NCI-H1092 treated with DMSO at 0.1 percent for 48 hours (cell line): ENCODE measurements around the gene ANKLE1.
"Not testable (repeated sequence)": the region's sequence is repeated elsewhere in the genome, so short reads cannot be mapped to it uniquely, and the experiment has no call there.

ENCODE experiments used
- DNase-seq: peaks from one replicate; lab custom pipeline; 2025; lab: John Stamatoyannopoulos, UW

Gene ANKLE1

DNA sequence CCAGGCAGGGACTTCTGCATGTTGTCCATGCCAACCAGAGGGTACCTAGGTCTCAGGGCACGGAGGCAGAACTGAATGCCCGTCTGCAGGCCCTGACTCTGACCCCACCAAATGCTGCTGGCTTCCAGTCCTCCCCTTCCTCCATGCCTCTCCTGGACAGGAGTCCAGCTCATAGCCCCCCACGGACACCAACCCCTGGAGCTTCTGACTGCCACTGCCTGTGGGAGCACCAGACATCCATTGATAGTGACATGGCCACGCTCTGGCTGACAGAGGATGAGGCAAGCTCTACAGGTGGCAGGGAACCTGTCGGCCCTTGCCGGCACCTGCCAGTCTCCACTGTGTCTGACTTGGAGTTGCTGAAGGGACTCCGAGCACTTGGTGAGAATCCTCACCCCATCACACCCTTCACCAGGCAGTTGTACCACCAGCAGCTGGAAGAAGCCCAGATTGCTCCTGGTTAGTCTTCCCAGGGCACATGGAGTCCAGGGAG, 1.8 kb downstream of the ANKLE1 start:
- no peak for DNase-seq

DNA sequence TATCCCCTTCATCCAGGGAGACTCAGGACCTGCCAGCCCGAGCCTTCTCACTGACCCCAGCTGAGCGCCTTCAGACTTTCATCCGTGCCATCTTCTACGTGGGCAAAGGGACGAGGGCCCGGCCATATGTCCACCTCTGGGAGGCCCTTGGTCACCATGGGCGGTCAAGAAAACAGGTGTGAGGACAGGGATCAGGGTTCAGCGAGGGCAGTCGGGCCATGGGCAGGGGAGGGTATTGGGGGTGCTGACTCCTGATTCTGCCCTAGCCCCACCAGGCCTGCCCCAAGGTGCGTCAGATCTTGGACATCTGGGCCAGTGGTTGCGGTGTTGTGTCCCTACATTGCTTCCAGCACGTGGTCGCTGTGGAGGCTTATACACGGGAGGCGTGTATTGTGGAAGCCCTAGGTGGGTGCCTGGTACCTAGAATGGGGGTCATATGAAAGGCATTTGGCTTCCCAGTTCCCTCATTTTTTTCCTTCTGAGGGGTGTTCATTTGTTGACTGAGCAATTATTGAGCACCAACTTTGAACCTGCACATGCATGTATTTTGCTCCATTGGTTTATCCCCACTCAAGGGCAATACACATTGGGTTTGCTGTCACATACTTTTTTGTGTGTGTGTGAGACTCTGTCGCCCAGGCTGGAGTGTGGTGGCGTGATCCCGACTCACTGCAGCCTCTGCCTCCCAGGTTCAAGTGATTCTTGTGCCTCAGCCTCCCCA, 3.9 kb downstream of the ANKLE1 start:
- no peak for DNase-seq

DNA sequence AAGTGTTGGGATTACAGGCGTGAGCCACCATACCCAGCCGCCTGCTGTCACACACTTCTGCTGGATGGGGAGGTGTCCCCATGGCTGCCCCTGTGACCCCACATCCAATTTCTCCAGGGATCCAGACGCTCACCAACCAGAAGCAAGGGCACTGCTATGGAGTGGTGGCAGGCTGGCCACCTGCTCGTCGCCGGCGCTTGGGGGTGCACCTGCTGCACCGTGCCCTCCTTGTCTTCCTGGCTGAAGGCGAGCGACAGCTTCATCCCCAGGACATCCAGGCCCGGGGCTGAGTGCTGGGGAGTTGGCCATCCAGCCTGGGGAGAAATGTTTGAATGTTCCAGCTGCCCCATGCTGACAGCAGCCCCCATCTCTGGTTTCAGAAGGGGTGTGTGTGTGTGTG, 4.6 kb downstream of the ANKLE1 start:
- DNase-seq = no peak

DNA sequence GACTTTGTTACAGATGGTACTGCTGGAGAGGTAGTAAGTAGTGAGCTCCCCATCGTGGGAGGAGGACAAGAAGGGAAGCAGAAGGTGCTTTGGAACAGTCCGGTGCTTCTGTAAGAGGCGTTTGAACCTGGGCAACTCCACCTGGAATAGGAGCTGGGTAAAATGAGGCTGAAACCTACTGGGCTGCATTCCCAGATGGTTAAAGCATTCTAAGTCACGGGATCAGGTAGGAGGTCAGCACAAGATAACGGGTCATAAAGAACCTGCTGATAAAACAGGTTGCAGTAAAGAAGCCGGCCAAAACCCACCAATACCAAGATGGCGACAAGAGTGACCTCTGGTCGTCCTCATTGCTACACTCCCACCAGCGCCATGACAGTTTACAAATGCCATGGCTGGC, 5.1 kb downstream of the ANKLE1 start:
- DNase-seq = no peak

DNA sequence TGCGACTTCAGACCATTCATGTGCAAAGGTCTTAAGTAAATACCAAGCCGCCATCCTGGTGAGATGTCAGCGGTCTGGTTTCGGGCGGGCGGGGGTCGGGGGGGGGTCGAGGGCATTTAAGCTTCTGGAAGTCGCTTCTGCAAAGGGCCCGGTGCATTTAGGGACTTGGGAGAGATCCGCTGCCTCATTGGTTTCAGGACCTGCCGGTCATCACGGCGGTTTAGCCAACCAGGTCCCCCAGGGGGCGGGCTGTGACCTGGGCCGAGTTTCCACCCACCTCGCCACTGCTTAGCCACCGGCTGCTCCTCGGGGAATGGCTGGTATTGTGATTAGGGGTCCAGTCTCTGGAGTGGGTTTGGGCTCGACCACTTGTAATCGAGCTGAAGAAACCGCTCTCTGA, 7.8 kb downstream of the ANKLE1 start:
- DNase-seq = no peak

DNA sequence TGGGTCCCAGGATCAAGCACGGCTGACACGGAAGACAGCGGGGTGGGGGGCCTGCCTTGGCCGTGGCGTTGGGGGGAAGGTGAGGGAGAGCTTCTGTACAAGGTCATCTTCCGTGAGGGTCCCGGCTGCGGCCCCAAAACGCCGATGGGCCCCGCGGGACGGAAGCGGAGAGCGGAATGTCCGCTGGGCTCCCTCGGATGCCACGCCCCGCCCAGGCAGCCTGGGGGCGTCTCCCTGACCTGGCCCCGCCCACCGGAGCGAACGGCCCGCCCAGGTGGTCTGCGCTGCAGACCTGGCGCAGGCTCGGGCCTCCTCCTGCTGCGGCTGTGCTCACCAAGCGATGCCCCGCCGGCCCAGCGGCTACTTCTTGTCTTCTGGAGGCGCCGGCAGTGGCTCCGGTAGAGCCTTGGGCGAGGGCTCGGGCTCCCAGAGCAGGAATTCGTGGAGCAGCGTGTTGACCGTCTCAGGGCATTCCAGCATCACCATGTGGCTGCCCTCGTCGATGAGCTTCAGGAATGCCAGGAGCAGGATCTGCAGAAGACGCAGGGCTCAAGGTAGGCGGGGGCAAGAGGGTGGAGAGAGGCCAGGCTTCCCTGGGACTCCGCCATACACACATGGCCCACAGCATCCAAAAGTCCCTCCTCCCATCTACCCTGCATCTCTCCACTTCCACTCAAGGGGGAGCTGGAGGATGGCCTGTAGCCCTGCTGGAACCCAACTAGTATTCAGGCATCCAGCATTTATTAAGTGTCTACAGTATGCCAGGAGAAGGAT, 10.8 kb downstream of the ANKLE1 start:
- DNase-seq = no peak

DNA sequence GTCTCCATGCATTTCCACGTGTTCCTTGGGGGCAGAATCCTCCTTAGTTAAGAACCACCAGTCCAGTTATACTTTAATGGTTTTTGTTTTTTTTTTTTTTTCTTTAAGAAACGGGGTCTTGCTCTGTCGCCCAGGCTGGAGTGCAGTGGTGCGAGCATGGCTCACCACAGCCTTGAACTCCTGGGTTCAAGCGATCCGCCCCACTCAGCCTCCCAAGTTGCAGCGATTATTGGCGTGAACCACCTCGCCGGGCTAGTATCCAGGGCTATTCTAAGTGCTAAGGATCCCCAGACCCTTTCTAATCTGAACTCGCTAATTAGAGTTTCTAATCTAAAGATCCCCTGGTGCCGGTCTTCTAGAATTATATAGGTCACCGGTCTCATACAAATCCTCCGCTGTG, 11.9 kb downstream of the ANKLE1 start:
- no peak for DNase-seq

DNA sequence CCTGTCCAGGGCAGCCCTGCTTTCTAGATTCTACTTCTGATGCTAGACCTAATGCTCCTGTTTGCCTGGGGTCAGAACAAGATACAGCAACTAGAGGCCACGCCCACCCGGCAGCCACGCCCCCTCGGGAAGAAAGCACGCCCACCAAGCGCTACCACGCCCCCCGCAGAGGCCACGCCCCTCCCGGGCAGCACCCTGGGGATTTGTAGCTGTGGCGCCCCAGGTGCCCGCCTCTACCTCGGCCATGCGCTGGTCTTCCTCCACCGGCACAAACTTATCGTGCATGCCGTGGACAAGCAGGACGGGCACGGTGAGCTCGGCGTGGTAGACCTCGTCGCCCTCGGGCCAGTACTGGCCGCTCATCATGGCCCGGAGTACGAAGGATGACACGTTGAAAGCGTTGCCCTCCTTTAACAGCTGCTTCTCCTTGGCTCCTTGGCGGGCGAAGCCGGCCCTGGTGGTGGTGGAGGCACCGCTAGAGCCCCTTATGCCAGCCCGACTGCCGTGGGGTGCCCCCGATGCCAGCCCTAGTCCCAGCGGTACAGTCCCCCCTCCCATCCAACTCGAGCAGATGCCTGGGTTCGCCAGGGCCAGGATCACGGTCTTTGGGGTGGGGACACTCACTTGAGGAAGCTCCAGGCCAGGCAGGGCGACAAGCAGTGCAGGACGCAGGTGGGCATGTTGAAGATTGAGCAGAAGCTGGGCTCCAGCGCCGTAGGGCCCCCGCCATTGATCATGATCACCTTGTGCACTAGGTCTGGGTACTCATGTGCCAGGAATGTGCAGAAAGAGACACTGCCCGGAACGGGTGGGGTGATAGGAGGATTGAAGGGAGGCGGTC, 12.6 kb downstream of the ANKLE1 start:
- DNase-seq = no peak

DNA sequence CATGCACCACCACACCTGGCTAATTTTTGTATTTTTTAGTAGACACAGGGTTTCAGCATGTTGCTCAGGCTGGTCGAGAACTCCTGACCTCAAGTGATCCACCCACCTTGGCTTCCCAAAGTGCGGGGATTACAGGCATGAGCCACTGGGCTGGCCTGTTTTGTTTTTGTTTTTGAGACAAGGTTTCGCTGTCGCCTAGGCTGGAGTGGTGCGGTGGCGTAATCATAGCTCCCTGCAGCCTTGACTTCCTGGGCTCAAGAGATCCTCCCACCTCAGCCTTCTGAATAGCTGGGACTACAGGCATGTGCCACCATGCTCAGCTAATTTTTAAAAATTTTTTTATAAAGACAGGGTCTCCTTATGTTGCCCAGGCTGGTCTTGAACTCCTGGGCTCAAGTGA, 13.8 kb downstream of the ANKLE1 start:
- DNase-seq = not testable (repeated sequence)

DNA sequence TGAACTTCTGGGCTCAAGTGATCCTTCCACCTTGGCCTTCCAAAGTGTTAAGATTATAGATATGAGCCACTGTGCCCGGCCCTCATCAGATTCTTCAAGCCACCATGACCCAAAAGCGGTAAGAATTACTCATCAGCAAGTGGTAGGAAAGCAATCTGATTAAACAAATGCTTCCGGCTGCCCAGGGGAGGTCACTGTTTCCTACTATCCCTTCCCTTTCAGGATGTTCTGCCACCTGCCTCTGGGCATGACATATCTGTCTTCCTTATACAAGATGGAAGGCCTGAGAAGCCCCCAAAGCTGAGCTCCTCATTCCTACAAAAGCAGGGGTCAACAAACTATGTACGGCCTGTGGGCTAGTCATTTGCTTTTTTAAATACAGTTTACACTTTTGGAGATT, 14.6 kb downstream of the ANKLE1 start:
- no peak for DNase-seq

DNA sequence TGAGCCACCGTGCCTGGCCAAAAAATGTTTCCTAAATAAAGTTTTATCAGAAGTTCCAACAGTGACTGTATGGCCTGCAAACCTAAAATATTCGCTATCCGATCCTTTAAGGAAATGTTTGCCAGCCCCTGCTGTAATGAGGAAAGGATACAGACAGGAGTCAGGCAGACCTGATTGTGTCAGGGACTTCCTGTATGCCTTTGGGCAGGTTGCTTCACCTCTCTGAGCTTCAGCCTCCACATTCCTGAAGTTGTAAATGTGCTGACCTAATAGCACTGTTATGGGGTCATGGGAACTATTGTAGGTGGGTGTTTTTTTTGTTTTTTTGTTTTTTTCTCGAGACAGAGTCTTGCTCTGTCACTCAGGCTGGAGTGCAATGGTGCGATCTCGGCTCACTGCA, 15.3 kb downstream of the ANKLE1 start:
- DNase-seq = no peak

DNA sequence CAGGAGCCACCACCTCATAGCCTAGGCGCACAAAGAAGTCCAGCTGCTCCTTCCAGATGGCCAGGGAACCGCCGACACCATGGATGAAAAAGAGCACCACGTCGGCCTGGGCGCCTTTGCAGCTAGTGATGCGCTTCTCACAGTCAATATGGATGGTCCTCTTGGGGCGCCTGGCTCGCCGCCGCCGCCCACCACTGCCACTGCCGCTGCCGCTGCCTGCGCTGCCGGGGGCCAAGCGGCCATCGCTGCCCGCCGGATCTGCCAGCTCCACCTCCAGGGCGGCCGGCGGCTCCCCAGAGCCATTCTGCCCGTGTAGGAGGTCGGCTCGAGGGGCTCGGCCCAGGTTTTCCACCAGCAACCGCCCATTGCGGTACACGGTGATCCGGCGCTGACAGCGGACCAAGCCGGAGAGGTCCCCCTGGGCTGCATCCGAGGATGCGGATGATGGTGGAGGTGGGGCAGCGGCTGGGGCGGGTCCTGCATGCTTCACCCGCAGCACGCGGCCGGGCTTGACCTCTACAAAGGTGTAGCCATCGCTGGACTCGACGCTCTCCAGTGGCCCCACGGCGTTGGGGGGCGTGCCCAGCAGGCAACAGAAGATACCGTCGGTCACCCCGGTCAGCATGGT, 19.4 kb downstream of the ANKLE1 start:
- DNase-seq = no peak

DNA sequence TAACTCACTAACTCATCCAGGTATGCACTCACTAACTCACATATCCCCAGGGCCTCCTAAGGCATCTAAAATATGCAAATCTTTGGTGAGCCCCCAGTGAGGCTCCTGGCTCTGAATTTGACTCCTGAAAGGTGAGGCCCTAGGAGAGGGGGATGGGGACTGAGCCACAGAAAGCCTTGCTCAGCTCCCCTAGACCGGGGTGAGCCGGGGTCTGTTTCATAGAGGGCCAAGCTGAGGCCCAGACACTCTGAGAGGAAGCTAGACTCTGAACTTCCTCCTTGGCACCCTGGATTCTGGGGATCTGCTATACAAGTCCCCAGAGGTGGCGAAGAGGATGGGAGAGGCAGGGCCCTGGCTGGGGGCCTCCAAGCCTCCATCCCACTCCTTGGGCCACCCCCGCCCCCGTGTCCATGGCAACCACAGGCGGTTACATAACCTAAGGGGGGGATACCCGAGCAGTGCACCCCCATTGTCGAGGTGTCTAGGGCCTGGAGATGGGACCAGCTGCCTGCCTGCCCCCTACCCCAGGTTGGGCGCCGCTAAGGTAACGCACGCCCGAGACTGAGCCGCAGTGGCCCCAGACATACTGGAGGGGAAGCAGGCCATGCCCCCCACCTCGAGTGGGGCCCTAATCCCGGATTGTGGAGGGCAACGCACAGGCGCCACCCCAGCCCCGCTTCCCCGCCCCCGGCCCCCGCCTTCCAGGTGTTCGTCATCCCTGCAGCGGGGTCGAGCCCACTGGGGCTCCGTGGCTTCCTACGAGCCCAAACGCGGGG, 20.9 kb downstream of the ANKLE1 start:
- DNase-seq = no peak

DNA sequence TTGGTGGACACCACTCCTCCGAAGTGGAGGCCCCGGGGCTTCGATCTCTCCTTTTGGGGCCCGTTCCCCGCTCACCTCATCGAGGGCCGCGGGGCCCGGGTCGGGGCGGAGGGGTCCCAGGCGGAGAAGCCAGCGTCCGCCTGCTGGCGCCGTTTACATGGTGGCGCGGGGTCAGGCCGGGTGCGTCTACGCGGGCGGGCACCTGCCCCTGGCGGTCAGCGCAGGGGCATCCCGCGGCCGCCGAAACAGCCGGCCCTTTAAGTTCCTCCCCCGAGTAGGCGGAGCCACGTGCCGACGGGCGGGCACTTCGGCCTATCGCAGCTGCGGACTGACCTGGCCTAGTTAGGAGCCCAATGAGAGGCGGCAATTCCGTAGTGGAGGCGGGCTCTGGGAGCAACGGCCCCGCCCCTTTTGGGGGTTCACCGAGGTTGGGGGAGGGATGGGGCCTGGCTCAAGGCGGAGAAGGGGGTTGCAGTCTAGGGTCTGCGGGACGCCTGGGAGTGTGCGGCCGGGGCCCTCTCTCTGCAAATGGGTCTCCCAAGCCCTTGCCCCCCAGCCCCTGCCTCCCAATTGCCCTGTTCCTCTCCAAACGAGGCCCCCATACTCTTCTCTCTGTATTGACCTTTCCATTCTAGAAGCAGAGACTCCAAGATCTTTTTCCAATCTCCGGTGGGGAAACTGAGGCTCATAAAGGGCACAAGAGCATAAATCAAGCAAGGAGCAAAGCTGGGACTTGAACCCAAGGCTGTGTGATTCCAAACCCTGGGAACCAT, 21.7 kb downstream of the ANKLE1 start, which contains the start of gene ABHD8:
ABHD8 (minus strand) TSS at position 259 of the 773 bp plus-strand sequence. CDS start 1,809 bp downstream, outside the sequence.
- DNase-seq = peak; percentile 93

DNA sequence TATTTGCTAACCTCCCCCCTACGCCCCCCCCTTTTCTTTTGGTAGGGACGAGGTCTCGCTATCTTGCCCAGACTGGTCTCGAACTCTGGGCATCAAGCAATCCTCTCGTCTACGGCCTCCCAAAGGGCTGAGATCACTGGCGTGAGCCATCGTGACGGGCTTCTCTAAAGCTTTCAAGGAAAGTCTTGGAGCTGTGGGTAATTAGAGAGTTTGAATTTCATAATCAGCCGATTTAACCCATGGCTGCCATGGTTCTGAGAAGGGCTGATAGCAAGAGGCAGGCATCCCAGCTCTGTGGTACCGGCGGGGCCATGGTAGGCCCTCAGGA, 22.2 kb downstream of the ANKLE1 start:
- no peak for DNase-seq

DNA sequence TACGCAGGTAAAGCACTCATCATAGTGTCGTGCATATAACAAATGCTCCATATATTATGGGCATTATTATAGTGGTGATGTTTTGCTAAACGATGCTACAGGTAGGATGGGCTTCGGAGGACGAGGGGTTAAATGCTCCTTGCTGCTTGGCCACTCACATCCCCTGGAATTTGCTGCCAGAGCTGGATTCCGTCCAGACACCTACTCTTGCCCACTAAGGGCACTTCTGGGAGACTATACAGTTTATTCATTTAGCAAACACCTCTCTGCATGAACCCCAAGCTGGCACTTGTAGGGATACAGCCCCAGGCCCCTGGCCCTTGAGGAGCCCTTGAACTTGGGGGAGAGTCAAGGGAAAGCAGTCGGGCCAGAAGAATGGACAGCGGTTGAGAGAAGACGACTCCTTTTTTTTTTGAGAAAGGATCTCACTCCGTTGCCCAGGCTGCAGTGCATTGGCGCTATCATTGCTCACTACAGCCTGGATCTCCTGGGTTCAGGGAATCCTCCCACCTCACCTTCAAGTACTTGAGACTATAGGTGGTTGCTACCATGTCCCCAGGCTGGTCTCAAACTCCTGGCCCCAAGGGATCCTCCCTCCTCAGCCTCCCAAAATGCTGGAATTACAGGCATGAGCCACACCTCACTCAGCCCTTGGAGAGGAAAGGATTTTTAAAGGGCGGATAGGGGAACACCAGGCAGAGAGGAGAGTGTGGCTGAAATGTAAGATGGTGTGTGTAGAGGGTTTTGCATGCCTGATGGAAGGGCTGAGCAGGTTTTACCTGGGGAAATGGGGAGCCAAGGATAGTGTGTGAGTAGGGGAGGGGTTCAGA, 22.9 kb downstream of the ANKLE1 start:
- no peak for DNase-seq

DNA sequence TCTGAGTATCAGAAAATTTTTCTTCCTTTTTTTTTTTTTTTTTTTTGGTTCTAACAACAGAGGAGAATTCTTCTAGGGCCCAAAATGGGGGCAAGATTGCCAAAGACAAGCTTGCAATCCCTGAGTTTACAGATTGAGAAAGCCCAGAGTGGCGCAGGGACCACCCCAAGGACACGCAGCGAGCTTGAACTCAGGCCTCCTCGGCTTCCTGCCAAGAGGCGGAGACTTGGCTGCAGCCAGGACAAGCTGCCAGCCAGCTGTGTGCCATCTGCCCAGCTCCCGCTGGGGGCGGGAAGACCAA, 23.5 kb downstream of the ANKLE1 start:
- DNase-seq = no peak

DNA sequence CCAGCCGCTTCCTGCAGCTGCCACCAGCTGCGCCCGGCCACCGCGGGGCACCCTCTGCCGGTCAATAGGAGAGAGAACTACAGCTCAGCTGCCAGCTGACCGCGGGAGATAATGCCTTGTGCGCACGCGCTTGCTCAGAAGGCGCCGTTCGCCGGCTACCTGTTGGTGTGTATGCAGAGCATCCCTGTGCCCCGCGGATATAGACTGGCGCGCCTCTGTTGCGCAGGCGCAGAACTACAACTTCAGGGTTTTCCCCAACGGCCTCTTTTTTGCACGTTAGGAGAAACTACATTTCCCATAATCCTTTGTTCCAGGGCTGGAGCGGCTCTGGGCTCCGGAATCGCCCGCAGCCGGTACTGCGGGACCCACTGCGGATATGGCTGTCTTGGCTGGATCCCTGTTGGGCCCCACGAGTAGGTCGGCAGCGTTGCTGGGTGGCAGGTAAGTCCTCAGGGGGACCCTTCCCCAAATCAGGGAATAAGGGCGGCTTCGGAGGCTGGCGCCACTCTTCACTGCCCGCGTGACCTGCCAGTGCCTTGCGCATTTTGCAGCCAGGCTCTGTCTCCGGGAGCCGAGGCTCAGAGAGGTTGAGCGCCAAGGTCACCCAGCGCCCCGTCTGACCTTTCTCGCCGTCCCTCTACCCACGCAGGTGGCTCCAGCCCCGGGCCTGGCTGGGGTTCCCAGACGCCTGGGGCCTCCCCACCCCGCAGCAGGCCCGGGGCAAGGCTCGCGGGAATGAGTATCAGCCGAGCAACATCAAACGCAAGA, 24.0 kb downstream of the ANKLE1 start, which contains the start of gene MRPL34:
MRPL34 (plus strand) TSS at position 356 of the 768 bp plus-strand sequence; CDS start at position 377, 21 bp downstream.
- peak; percentile 99 for DNase-seq

DNA sequence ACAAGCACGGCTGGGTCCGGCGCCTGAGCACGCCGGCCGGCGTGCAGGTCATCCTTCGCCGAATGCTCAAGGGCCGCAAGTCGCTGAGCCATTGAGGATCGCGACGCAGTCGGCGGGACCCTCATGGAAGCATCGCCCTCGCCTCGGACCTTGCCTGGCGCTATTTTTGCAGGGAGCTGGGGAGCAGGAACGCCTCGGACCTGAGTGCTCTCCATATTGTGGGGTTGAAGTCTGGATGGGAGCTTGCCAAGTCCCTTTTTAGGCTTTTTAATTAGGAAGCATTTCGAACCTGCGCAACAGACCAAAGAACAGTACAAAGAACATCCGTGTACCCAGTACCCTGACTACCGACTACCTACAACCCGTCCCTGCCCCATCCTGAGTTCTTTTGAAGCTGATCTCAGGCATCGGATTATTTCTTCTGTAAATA, 24.6 kb downstream of the ANKLE1 start:
- DNase-seq = peak; percentile 38
